Measurements from ENCODE around the gene TRABD. TPM values are rescaled to one million over a fixed set of nuclear protein-coding genes. Genes with fewer than 3 reads are reported as not detected.
A peak's percentile ranks its signal among the peaks of the same experiment; 100 is the strongest.

The TRABD gene
- total RNA-seq, 1 experiment from 2014 or later, result 26.3 TPM

GRCh38 chr22:50217543-50218152 lies 31.9 kb downstream of the TRABD start:
- DNase-seq (ENCODE audit: low read depth), result no peak

DNA sequence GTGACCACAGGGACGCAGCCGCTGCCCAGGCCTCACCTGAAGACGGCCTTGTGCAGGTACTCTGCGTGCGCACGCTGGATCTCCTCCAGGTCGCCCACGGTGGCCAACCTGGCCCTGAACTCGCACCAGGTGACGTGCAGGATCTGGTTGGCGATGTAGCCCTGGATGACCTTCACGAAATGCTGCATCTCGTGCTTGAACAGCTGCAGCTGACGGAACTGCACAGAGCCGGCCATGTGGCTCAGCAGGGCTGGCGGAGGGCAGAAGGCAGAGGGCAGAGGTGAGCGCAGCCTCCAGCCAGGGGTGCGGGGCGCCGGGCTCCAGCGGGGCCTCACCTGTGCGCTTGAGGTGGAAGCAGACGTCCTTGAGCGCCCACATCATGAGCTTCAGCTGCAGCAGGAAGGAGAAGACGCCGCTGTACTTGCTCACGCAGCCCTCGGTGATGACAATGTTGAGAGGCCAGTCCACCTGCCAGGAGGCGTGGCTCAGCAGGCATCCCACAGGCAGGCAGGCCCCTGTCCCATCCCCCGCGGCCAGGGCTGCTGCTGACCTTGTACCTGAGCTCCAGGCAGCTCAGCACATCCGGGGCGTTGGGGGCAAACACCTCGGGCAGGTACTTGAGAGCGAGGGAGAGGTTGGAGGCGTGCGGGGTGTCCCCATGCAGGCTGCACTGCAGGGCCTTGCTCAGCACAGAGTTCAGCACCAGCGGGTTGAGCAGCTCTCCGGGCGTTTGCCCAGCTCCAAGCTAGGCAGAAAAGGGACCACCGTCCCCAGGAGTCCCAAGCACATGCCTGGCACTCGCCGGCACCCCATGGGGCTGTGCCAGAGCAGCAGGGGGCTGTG lies 32.7 kb downstream of the TRABD start:
- no peak for DNase-seq (ENCODE audit: low read depth)

DNA sequence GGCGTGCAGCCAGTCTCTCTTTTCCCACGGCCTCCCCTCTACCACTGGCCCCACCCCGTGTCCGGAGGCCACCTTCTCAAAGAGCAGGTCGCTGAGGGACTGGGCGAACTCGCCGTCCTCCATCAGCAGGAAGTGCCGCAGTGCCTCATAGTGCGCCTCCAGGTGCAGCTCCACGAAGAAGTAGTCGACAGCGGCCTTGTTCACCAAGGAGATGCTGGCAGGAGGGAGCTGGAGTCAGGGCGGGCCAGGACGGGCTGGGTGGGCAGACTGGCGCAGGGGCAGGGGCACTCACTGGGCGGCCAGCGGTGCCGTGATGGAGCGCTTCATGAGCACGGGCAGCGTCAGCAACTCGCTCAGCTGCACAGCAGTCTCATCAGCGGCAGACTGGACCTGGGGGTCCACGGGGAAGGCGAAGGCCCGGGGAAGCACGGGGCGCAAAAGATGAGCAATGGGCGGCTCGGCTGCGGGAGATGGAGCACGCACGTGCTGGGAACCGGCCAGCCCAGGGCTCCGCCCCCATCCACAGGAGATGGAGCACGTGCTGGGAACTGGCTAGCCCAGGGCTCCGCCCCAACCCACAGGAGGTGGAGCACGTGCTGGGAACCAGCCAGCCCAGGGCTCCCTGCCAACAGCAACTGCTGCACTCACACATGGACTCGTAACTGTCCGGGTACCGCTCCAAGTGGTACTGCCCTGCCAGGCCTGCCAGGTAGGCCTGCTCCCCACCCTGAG lies 33.4 kb downstream of the TRABD start:
- DNase-seq (ENCODE audit: low read depth), result peak; percentile 57

DNA sequence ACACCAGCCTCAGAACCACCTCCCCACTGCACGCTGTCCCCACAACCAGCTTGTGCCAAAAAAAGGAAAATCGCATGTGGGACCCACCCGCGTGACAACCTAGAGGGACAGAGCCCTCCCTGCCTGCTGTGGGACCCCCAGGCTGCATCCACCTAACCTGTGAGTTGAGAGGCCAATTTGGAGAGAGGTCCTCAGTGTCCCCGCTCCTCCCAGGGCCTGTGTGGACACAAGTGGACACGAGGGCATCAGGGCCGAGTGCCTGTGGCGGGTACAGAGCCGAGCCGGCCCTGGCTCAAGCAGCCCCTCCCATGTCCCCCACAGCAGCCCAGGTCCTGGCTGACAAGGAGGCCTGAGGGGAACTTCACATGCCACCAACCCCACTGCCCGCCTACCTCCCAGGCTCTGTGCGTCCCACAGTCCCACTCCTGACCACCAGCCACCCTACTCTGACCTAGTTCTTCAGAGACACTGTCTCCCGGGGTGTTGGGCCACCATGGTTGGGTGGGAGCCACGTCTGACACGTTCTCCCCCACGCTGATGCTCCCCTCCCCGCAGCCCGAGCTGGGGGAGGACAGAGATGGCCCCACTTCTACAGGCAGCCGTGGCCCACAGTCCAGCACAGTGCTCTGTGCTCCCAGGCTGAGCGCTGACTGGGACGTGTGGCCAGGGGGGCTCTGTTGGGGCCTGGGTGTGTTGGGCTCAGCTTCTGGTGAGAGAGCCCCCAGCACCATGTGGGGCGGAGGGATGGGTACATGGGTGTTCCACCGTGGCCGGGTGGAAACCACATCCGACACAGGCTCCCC lies 34.3 kb downstream of the TRABD start:
- no peak for DNase-seq (ENCODE audit: low read depth)

DNA sequence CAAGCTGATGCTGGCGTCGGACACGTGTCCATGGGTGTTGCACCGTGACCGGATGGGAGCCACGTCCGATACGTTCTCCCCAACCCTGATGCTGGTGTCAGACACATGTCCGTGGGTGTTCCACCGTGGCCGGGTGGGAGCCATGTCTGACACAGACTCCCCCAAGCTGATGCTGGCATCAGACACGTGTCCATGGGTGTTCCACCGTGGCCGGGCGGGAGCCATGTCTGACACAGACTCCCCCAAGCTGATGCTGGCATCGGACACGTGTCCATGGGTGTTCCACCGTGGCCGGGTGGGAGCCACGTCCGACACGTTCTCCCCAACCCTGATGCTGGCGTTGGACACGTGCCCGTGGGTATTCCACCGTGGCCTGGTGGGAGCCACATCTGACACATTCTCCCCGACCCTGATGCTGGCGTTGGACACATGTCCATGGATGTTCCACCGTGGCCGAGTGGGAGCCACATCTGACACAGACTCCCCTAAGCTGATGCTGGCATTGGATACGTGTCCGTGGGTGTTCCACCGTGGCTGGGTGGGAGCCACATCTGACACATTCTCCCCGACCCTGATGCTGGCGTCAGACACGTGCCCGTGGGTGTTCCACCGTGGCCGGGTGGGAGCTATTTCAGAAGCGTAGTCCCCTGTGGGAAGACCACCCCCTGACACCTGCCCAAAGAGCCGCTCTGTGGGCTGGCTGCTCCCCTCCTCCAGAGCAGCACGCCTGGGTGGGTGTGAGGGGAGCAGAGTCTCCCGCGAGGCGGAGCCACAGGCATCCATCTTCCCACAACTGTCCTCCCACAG lies 35.1 kb downstream of the TRABD start:
- DNase-seq (ENCODE audit: low read depth), result no peak

- no peak for DNase-seq (ENCODE audit: low read depth)
Measured at GRCh38 chr22:50221410-50222300, 35.9 kb downstream of the TRABD start.

DNA sequence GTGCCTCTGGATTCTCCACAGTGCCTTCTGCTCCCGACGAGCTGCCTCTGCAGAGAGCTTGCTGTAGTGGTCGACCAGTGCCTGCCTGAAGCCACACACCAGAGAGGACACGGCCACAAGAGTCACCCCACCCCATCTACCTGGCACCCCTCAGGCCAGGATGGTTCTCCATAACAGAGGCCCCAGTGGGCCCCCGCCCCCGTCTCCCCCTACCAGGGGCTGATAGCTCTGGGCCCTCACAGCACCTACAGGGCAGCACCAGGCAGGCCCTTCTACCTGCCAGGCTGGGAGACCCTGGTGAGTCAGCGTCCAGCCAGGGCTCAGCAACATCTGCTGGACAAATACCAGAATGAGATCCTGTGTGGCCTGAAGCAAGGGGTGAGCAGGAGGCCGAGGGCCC lies 36.8 kb downstream of the TRABD start:
- no peak for DNase-seq (ENCODE audit: low read depth)

DNA sequence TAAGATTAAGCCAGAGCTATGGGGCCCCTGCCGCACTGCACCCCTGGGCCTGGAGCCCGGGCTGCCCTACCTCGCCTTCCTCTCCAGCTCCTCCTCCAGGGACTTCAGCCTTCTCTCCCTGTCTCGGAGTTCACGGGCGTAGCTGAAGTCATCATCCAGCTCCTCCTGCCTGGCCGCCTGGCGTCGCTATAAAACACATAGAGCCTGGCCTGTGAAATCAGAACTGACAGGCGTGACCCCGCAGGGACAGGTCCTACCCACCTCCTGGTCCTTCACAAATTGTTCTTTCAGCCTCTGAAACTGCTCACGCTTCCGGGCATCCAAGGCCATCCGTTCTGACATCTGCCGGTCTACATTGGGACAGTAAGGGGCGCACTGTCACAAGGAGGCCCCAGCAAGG lies 38.4 kb downstream of the TRABD start:
- no peak for DNase-seq (ENCODE audit: low read depth)

DNA sequence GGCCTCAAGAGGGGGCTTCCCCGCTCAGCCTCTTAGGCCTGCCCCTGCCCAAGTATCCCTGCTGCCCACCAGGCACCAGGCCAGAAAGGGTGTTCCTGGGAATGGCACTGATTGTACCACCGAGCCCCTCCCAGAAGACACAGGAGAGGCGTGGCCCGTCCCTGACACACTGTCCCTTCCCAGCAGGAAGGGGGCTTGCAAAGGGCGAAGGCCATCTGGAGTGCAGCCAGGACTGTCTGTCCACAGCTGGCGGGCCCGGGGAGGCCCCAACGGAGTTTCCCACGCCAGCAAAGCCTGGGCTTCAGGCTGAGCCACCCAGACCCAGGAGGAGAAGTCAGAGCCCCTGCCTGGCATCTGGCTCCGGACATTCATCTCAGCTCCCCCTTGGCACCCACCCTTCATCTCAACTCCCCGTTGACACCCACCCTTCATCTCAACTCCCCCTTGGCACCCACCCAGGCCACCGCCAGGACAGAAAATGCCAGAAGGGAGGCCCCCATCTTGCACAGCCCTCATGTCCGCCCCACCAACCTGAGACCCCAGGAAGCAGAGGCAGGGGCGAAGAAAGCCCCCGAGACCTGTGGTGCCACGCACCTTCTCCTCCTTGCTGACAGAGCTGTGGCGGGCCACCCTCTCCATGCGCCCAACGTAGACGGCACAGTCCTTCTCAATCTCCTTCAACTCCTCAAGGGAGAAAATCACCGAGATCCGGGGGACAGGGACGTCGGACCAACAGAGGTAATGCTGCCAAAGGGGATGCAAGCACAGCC lies 39.7 kb downstream of the TRABD start:
- DNase-seq (ENCODE audit: low read depth), result no peak

- no peak for DNase-seq (ENCODE audit: low read depth)
Measured at GRCh38 chr22:50226063-50226874, 40.6 kb downstream of the TRABD start.

GRCh38 chr22:50226875-50227165 lies 41.1 kb downstream of the TRABD start:
- DNase-seq (ENCODE audit: low read depth), result no peak

DNA sequence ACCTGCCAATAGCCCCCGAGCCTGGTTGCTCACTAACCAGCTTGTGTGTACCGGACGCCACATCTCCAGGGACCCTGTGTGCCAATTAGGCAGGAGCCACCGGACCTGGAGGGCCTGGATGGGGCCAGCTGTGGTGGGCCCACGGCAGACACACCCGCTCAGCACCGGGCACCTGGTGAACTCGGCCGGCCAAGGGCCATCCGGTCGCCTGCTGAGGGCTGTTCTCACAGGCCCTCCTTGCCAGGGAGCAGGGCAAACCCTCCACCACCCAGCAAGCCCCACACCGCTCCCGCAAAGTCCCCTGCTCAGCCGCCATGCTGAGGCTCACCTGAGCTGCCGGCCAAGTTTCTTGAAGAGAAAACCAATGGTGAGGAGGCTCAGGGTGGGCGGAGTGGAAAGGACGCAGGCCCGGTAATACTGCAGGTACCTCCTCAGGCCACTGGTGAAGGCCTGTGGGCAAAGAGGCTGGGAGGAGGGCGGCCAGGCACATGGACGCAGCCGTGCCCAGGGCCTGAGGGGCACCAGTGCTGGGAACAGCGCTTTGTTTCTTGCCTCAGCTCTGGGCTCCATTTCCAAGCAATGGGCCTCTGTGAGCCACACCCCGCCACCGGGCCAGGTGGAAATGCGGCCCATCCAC lies 42.0 kb downstream of the TRABD start:
- no peak for DNase-seq (ENCODE audit: low read depth)

- no peak for DNase-seq (ENCODE audit: low read depth)
Measured at GRCh38 chr22:50228366-50228765, 42.7 kb downstream of the TRABD start.

DNA sequence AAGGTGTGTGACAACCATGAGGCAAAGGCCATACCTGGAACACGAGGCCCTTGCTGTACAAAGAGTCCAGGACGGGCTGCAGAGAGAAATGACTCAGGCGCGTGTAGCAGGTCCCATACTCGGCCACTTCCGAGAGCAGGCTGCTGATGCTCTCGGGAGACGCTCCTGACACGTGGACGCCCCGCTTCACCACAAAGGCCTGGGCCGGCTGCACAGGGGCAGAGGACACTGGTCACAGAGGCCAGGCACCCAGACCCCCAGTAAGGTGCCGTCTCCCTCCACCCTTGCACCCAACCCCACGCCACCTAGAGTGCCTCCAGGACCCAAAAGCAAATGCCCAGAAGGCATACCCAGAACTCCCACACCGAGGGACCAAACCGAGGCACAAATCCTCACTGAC lies 43.7 kb downstream of the TRABD start:
- no peak for DNase-seq (ENCODE audit: low read depth)

GRCh38 chr22:50232481-50233151 lies 46.9 kb downstream of the TRABD start:
- no peak for DNase-seq (ENCODE audit: low read depth)

- no peak for DNase-seq (ENCODE audit: low read depth)
Measured at GRCh38 chr22:50233223-50233622, 47.5 kb downstream of the TRABD start.

- DNase-seq (ENCODE audit: low read depth), result peak; percentile 19
Measured at GRCh38 chr22:50236731-50237409, 51.2 kb downstream of the TRABD start.
